B cell (primary cell): ENCODE data around the gene NCS1. TPM values are rescaled to one million over a fixed set of nuclear protein-coding genes. Genes with fewer than 3 reads are reported as not detected.
A peak's percentile ranks its signal among the peaks of the same experiment; 100 is the strongest.

Experiments used
- ATAC-seq: fragments of 200-7000 bp; cut with Tn5 transposase; one replicate; pipeline ENCODE4 v1.10.0; 2021; ENCODE audit warnings: low read depth, mild to moderate bottlenecking, moderate number of reproducible peaks, moderate library complexity
- CTCF ChIA-PET: fragments of 350-600 bp; sonication (Branson Sonifier 250); formaldehyde crosslinking; loops from one replicate; lab custom pipeline; 2021; ENCODE audit warnings: antibody characterized with exemption, inconsistent platforms; lab: Charles Lee
- POLR2A ChIA-PET: fragments of 350-600 bp; sonication (Branson Sonifier 250); formaldehyde crosslinking; loops from one replicate; lab custom pipeline; 2021; ENCODE audit warnings: antibody characterized with exemption; lab: Charles Lee
- DNase-seq: peaks from one replicate; pipeline ENCODE4 v3.0.0; 2013
- H2AFZ ChIP-seq: 2 replicates; pipeline ENCODE4 v1.6.1; 2012; ENCODE audit warnings: mild to moderate bottlenecking, low read depth, low read length; ENCODE audit not compliant: insufficient read depth, poor library complexity, severe bottlenecking
- H3K27ac ChIP-seq, 2 donors: 1 replicate in 1 of 2; 2 replicates in 1 of 2; pipeline ENCODE4 v1.5.1; 2012 to 2013; ENCODE audit warnings: low read length in 2 of 2, mild to moderate bottlenecking in 2 of 2, moderate library complexity in 1 of 2
- H3K27me3 ChIP-seq, 4 experiments: fragments of 200-600 bp in 1 of 4; sonication (generic) in 1 of 4; replicated peaks in 1 of 4; 1 replicate in 2 of 4; 2 replicates in 2 of 4; pipeline versions ENCODE4 v1.6.1 to v1.7.0; 2013 to 2016; ENCODE audit warnings: low read length in 3 of 4, mild to moderate bottlenecking in 2 of 4, mixed read lengths in 1 of 4, moderate library complexity in 1 of 4; ENCODE audit not compliant: insufficient read depth in 4 of 4, control insufficient read depth in 3 of 4; ENCODE audit errors: control extremely low read depth in 1 of 4
- H3K36me3 ChIP-seq, 2 experiments: replicated peaks in 1 of 2; 1 replicate in 1 of 2; 2 replicates in 1 of 2; pipeline versions ENCODE4 v1.6.1 to v1.7.1; 2013; ENCODE audit warnings: low read length in 1 of 2; ENCODE audit not compliant: insufficient read depth in 2 of 2, control insufficient read depth in 1 of 2; ENCODE audit errors: control extremely low read depth in 1 of 2, extremely low read depth in 1 of 2
- H3K4me1 ChIP-seq, 2 donors: fragments of 200-600 bp in 1 of 2; sonication (generic) in 1 of 2; 1 replicate in 1 of 2; 2 replicates in 1 of 2; pipeline versions ENCODE4 v1.5.1 to v1.6.1; 2013 to 2017; ENCODE audit warnings: low read length in 2 of 2; ENCODE audit not compliant: control insufficient read depth in 2 of 2, insufficient read depth in 2 of 2
- H3K4me2 ChIP-seq: replicated peaks from 2 replicates; pipeline ENCODE3; 2012; ENCODE audit warnings: mild to moderate bottlenecking, low read depth, low read length; ENCODE audit not compliant: poor library complexity, severe bottlenecking
- H3K4me3 ChIP-seq, 5 experiments: fragments of 200-600 bp in 1 of 5; sonication (generic) in 1 of 5; 1 replicate in 3 of 5; 2 replicates in 2 of 5; pipeline versions ENCODE4 v1.5.1 to v1.7.0; 2011 to 2016; ENCODE audit warnings: low read length in 4 of 5, mild to moderate bottlenecking in 4 of 5, low read depth in 2 of 5, control low read depth in 1 of 5, moderate library complexity in 1 of 5; ENCODE audit not compliant: insufficient read depth in 1 of 5; ENCODE audit errors: control extremely low read depth in 1 of 5, extremely low read depth in 1 of 5
- H3K79me2 ChIP-seq: fragments of 200-600 bp; sonication (generic); one replicate; pipeline ENCODE4 v1.6.0; 2016; ENCODE audit warnings: low read length; ENCODE audit not compliant: control insufficient read depth, insufficient read depth
- H3K9ac ChIP-seq: fragments of 200-600 bp; sonication (generic); 2 replicates; pipeline ENCODE4 v1.6.1; 2017; ENCODE audit warnings: mild to moderate bottlenecking, low read length, moderate library complexity
- H3K9me3 ChIP-seq, 3 donors: one replicate each; pipeline versions ENCODE4 v1.6.1 to v1.7.1; 2013; ENCODE audit warnings: low read length in 2 of 3; ENCODE audit not compliant: control insufficient read depth in 2 of 3, insufficient read depth in 1 of 3; ENCODE audit errors: control extremely low read depth in 1 of 3
- H4K20me1 ChIP-seq: 2 replicates; pipeline ENCODE4 v1.6.0; 2012; ENCODE audit warnings: mild to moderate bottlenecking, low read length; ENCODE audit not compliant: insufficient read depth, control insufficient read depth, poor library complexity, severe bottlenecking
- H3K27ac Mint-ChIP-seq: one replicate; pipeline ENCODE4 v1.8.0; 2021; ENCODE audit warnings: mixed read lengths
- H3K27me3 Mint-ChIP-seq: one replicate; pipeline ENCODE4 v1.8.0; 2021; ENCODE audit warnings: mixed read lengths
- H3K4me1 Mint-ChIP-seq: one replicate; pipeline ENCODE4 v1.8.0; 2021; ENCODE audit warnings: mixed read lengths
- H3K4me3 Mint-ChIP-seq: one replicate; pipeline ENCODE4 v1.8.0; 2021; ENCODE audit warnings: mixed read lengths
- H3K9me3 Mint-ChIP-seq: one replicate; pipeline ENCODE4 v1.8.0; 2022; ENCODE audit warnings: mixed read lengths; ENCODE audit not compliant: insufficient read depth
- EZH2 ChIP-seq: IDR thresholded peaks from 2 replicates; pipeline ENCODE4 v1.6.1; 2012; ENCODE audit warnings: borderline replicate concordance, low read depth, mild to moderate bottlenecking, moderate library complexity, low read length; ENCODE audit not compliant: insufficient read depth, poor library complexity, severe bottlenecking
- WGBS: methylation state at CpG from one replicate; pipeline ENCODE4 v1.1.5; 2013; ENCODE audit warnings: missing lambda C conversion rate; ENCODE audit not compliant: insufficient coverage; 5-methylcytosine and 5-hydroxymethylcytosine counted together
- intact Hi-C: fragments of 100-400 bp; cut with micrococcal nuclease; formaldehyde crosslinking; loops from one replicate; pipeline ENCODE4 v1.10.0; 2022
- polyA plus RNA-seq: library from polyadenylated mRNA; depleted of rRNA; stranded (reverse); fragments of >200 nt; gene quantifications from 2 replicates; pipeline ENCODE4 v1.2.3, GENCODE V29; 2012
- total RNA-seq, 2 donors: library from RNA; stranded (reverse); fragments of 120-200 nt in 1 of 2; gene quantifications; 1 replicate in 1 of 2; 2 replicates in 1 of 2; pipeline versions ENCODE4 v1.2.3 to v1.2.4, GENCODE V29; 2013 to 2022
- TF ChIP-seq, protein P1 (sequence below): fragments of 200-600 bp; IDR thresholded peaks from one replicate; pipeline ENCODE4 v1.8.0; 2022; ENCODE audit warnings: antibody characterized with exemption, mild to moderate bottlenecking

NCS1 gene
- total and polyA plus RNA-seq, 2 donors (not counting 1 experiment from before 2014, with no cell fraction given): 0.39 TPM; not detected in 1

DNA sequence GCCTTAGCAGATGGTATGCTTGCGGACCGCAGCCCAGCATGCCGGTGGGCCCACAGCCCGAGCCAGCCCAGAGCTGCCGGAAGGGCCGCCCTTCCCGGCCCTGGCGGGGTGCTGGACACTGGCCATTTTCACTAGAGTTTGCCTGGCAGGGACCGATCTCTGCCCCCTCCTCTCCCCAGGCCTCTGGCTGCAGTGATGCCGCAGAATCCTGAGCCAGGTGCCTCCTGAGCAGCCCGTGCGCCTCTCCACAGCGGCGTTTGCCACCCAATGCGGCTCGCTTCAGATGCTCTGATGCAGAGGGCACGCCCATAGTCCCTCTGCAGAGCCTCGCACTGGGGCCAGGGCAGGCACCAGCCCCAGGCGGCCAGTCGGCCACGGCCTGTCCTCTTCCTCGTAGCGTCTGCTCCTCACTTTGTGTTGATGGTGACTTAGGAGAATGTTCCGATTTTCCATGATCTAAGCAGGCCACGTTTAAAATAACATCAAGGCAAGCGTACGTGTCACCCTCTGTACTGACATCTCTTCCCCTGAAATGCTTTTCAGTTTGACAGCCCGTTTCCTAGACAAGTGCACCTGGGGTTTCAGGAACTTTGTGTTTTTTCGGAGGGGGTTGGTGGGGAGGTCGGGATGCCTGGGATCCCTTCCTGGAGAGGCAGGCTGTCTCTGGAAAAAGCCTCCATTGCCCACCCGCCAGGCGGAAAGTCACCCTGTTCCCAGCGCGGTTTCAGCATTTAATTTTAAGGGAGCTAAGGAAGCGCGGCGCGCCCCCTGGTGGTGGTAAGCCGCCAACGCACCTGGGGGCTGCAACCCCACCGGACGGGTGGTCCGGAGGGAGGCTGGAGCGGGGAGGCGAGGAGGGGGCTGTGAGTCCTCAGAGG lies 63.6 kb downstream of the NCS1 start:
- TF ChIP-seq, protein P1, sequence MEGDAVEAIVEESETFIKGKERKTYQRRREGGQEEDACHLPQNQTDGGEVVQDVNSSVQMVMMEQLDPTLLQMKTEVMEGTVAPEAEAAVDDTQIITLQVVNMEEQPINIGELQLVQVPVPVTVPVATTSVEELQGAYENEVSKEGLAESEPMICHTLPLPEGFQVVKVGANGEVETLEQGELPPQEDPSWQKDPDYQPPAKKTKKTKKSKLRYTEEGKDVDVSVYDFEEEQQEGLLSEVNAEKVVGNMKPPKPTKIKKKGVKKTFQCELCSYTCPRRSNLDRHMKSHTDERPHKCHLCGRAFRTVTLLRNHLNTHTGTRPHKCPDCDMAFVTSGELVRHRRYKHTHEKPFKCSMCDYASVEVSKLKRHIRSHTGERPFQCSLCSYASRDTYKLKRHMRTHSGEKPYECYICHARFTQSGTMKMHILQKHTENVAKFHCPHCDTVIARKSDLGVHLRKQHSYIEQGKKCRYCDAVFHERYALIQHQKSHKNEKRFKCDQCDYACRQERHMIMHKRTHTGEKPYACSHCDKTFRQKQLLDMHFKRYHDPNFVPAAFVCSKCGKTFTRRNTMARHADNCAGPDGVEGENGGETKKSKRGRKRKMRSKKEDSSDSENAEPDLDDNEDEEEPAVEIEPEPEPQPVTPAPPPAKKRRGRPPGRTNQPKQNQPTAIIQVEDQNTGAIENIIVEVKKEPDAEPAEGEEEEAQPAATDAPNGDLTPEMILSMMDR: peak; percentile 97
- no peak for TF ChIP-seq EZH2
- POLR2A ChIA-PET: interaction anchor here (0.7 to 0.9 kb wide), 2 partner anchors 107 to 118 kb away, joined by 4 to 5 read pairs; no protein-coding TSS in a partner anchor
- H3K4me3 Mint-ChIP-seq: peak overlapping the region; percentile 23

More for the DNA sequence above, 63.6 kb downstream of the NCS1 start:
- peak overlapping the region; percentile 15 for H3K27ac Mint-ChIP-seq
- H3K4me2 ChIP-seq: peak overlapping the region; percentile 64
- no peaks in the 10 kb centered on the region for H3K9me3 Mint-ChIP-seq
- H4K20me1 ChIP-seq: no peaks in the 10 kb centered on the region
- H3K9ac ChIP-seq: no peak overlapping the region
- H3K4me1 Mint-ChIP-seq: peaks cover 25% of the 10 kb centered on the region
- CTCF ChIA-PET: interaction anchor here (0.6 to 9.6 kb wide), 25 partner anchors 9 to 872 kb away, joined by 3 to 191 read pairs (median 3); no protein-coding TSS in a partner anchor
- peaks cover 16 to 25% of the 10 kb centered on the region in 2 donors for H3K4me1 ChIP-seq
- peaks cover 0 to 12% (median 0%) of the 10 kb centered on the region in 4 experiments for H3K27me3 ChIP-seq
- peak overlapping the region; percentile 41 for H2AFZ ChIP-seq
- intact Hi-C loops: loop anchor here (1.0 to 5.0 kb wide), 4 partner anchors 107 to 1103 kb away; partner anchors contain the start of genes C9orf78 and USP20
- DNase-seq (peak; percentile 79), ATAC-seq (no peak)
- no peak overlapping the region for H3K27ac ChIP-seq
- H3K79me2 ChIP-seq: no peaks in the 10 kb centered on the region
- no peaks in the 10 kb centered on the region for H3K36me3 ChIP-seq
- H3K4me3 ChIP-seq: no peak overlapping the region
- 55% methylated on average over 40 of the region's 45 CpGs for WGBS
- peaks cover 3% of the 10 kb centered on the region for H3K27me3 Mint-ChIP-seq
- peaks cover 0 to 3% (median 0%) of the 10 kb centered on the region in 3 donors for H3K9me3 ChIP-seq
